Type B pancreatic cell (in vitro differentiated cells): Measurements from ENCODE around the gene ZSWIM6. TPM values are rescaled to one million over a fixed set of nuclear protein-coding genes. Genes with fewer than 3 reads are reported as not detected.

Source experiments
- DNase-seq: peaks from one replicate; pipeline ENCODE4 v3.0.0; 2021; ENCODE audit warnings: mixed read lengths; ENCODE audit not compliant: unreplicated experiment; ENCODE audit errors: extremely low spot score
- H3K27ac Mint-ChIP-seq: 2 replicates; pipeline ENCODE4 v1.8.0; 2021; ENCODE audit warnings: mild to moderate bottlenecking, mixed read lengths
- H3K27me3 Mint-ChIP-seq: 2 replicates; pipeline ENCODE4 v1.8.0; 2021; ENCODE audit warnings: mixed read lengths
- H3K36me3 Mint-ChIP-seq: 2 replicates; pipeline ENCODE4 v1.8.0; 2021; ENCODE audit warnings: mixed read lengths
- H3K4me1 Mint-ChIP-seq: one replicate; pipeline ENCODE4 v1.8.0; 2021; ENCODE audit warnings: mixed read lengths; ENCODE audit not compliant: unreplicated experiment
- H3K4me3 Mint-ChIP-seq: 2 replicates; pipeline ENCODE4 v1.8.0; 2021; ENCODE audit warnings: mild to moderate bottlenecking, mixed read lengths
- H3K9me3 Mint-ChIP-seq: 2 replicates; pipeline ENCODE4 v1.8.0; 2021; ENCODE audit warnings: mixed read lengths
- total RNA-seq: library from RNA; stranded (reverse); gene quantifications from 2 replicates; pipeline ENCODE4 v1.2.1, GENCODE V29; 2021; ENCODE audit warnings: low replicate concordance
- TF ChIP-seq, protein P1 (sequence below): fragments of 200-600 bp; sonication (generic); conservative IDR thresholded peaks from 2 replicates; pipeline ENCODE4 v1.5.0; 2021; ENCODE audit warnings: antibody characterized with exemption, mild to moderate bottlenecking

ZSWIM6 gene
- total RNA-seq, 1 donor from 2014 or later = 24.6 TPM

DNA sequence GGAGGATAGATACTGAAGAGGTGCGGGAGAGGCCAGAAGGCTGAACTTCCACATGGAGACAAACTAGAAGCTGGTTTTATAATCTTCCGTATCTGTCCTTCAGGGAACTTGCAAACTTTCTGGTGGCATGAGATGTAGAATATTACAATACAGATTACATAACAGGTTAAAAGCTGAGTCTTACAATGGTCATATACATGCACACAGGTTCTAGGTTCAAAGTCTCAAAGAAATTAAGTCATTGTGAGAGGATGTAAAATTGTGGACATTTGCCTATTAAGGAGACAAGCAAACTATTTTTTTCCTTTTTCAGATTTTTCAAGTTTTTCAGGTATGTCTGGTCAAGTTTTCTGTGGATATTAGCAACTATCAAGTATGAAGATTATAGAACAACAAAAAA lies 10.4 kb upstream of the ZSWIM6 start:
- TF ChIP-seq, protein P1, sequence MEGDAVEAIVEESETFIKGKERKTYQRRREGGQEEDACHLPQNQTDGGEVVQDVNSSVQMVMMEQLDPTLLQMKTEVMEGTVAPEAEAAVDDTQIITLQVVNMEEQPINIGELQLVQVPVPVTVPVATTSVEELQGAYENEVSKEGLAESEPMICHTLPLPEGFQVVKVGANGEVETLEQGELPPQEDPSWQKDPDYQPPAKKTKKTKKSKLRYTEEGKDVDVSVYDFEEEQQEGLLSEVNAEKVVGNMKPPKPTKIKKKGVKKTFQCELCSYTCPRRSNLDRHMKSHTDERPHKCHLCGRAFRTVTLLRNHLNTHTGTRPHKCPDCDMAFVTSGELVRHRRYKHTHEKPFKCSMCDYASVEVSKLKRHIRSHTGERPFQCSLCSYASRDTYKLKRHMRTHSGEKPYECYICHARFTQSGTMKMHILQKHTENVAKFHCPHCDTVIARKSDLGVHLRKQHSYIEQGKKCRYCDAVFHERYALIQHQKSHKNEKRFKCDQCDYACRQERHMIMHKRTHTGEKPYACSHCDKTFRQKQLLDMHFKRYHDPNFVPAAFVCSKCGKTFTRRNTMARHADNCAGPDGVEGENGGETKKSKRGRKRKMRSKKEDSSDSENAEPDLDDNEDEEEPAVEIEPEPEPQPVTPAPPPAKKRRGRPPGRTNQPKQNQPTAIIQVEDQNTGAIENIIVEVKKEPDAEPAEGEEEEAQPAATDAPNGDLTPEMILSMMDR = no peak
- no peaks in the 10 kb centered on the region for H3K9me3 Mint-ChIP-seq
- DNase-seq = no peak
- no peaks in the 10 kb centered on the region for H3K36me3 Mint-ChIP-seq
- H3K27me3 Mint-ChIP-seq = peaks cover 3% of the 10 kb centered on the region
- H3K4me3 Mint-ChIP-seq = no peak overlapping the region
- H3K27ac Mint-ChIP-seq = no peak overlapping the region
- H3K4me1 Mint-ChIP-seq = peaks cover 21% of the 10 kb centered on the region

DNA sequence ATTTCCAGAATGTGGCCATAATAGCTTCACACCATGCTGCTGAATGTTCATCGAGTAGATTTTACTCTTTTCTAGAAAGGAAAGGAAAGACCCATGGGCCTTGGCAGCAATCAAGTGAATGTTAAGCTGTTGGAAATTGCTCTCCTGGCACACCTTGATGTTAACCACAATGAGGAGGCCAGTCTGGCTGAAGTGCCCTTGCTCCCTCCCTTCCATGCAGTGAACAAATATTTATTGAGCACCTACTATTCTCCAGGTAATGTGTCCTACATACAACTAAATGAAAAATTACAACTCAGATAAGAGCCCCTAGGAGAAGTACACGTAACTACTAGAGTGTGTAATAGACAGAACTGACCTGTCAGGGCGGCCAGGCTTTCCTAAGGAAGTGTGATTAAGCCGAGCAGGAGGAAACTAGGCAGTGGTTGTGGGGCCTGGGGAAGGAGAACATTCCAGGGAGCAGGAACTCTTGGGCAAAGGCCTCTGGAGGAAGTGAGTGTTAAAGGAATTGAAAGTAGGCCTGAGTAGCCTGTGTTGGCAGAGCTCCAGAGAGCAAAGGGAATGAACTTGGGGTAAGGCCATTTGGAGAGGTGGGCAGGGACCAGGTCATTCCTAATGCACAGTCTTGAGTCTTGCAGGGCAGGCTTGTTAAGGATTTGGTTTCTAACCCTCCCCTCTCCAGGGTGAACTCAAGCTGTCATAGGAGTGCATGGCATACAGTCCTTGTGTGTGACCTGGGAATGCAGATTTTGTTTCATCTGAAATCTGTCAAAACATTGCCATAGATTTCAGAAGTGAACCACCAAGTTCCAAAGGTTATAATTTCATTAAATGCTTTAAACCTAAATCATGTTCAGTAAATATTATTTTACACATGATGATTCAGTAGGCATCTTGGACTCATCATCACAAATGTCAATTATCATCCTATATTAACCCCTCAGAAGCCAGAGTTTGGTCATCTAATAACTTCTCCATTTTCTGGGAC lies 9.0 kb upstream of the ZSWIM6 start:
- Mint-ChIP-seq H3K4me1 (peaks cover 21% of the 10 kb centered on the region), H3K36me3 (no peaks in the 10 kb centered on the region), H3K9me3 (no peaks in the 10 kb centered on the region), H3K4me3 (no peak overlapping the region), H3K27me3 (peaks cover 6% of the 10 kb centered on the region), H3K27ac (no peak overlapping the region)
- TF ChIP-seq, protein P1 = no peak
- no peak for DNase-seq

DNA sequence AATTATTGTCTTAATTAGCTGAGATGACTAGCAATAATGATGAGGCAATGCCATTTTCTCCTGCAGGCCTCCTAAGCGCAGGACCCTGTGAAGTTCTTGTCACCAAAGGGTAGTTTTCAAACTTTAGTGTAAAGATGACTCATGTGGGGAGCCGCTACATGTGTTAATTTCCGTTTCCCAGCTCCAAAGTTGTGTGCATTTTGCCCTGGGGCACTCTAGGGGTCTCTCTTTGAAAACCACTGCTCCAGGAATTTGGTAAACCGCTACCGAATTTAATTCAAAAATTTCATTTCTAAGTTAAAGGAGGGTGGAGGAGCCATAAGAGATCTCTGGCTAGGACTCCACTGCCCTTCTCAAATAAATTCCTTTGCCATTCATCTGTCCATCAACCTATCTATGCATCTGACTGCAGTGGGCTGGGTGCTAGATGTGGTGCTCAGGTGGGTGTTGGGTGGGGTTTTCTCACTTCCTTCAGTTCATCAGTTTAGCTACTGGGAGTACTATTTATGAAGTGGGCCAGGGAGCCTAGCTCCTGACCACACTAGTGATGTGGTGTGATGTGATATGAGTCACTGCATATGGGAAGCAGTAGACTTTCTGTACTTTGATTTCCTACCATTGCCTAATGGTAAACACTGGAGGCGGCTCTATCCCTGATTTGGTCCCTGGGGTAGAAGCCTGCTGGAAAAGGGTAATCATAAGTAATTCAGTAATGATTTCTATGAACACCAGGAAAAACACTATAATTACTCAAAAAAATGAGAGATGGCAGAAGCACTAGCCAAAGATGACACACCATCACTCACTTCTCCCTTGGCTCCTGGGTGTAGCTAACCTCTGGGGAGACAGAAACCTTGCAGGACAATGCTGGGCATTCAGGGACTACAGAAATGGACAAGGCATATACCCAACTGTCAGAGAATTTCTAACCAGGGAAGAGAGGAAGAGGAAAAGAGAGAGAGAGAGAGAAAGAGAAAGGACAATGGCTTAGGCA lies 4.0 kb upstream of the ZSWIM6 start:
- Mint-ChIP-seq H3K4me1 (peaks cover 22% of the 10 kb centered on the region), H3K4me3 (peak overlapping the region; percentile 94), H3K27ac (peak overlapping the region; percentile 85), H3K9me3 (no peaks in the 10 kb centered on the region), H3K27me3 (peaks cover 8% of the 10 kb centered on the region), H3K36me3 (no peaks in the 10 kb centered on the region)
- TF ChIP-seq, protein P1 = peak; percentile 13
- no peak for DNase-seq

DNA sequence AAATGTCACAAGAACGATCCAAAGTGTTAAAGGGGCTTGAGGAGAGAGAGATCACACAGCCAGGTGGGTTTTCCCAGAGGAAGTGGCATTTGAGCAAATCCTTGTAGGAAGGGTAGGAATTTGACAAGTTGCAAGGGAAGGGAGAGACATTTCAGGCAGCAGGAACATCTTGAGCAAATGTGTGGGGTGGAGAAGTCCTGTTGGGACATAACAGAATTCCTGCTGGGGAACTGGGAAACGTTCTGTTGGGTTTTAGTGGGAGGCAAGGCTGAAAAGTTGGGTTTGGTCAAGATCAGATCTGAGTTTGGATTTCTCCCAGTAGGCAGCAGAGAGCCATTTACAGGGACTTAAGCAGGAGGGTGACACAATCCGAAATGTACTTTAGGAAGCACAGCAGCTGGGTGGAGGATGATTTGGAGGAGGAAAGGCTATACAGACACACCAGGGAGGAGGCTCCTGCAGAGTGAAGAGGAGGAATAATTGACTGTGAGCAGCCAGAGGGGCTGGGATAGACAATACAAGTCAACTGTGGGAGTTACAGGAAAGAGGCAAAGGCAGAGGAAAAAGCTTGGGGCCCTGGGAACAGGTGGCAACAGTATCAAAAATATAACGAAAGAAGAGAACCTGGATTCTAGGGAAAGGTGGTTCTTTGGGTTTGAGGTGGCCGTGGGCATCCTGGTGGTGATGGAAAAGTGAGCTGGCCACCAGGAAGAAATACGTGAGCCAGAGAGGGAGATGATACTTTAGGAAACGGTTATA lies 3.1 kb upstream of the ZSWIM6 start:
- H3K27ac Mint-ChIP-seq = peak overlapping the region; percentile 85
- DNase-seq = no peak
- no peaks in the 10 kb centered on the region for H3K9me3 Mint-ChIP-seq
- H3K4me3 Mint-ChIP-seq = peak overlapping the region; percentile 94
- TF ChIP-seq, protein P1 = no peak
- no peaks in the 10 kb centered on the region for H3K36me3 Mint-ChIP-seq
- H3K27me3 Mint-ChIP-seq = peaks cover 10% of the 10 kb centered on the region
- H3K4me1 Mint-ChIP-seq = peaks cover 21% of the 10 kb centered on the region

DNA sequence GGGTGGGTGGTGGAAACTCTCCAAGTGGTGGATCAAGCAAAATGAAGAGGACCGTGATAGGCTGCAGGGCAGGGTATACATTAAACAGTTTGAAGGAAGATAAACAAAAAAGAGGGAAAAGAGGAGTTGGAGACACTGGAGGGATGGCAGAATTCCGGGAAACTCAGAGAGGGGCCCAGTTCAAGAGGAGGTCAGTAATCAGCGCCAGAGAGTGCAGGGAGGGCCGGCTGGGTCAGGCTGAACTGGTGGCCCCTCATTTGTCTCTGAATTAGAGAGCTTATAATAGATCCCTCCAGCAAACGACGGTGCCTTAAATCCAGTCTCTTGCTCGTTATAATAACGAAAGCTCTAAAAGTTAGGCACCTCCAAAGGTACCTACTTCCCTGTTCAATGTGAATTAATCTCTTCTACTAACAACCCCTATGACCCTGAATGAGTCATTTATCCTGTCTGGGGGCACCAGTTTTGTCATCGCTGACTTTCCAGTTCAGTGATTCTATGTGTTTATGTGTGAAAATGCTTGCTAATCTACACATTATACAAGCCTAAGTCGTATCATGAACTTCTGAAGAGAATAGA lies 2.4 kb upstream of the ZSWIM6 start:
- H3K36me3 Mint-ChIP-seq = no peaks in the 10 kb centered on the region
- H3K4me3 Mint-ChIP-seq = peak overlapping the region; percentile 94
- TF ChIP-seq, protein P1 = no peak
- peak overlapping the region; percentile 85 for H3K27ac Mint-ChIP-seq
- peaks cover 13% of the 10 kb centered on the region for H3K27me3 Mint-ChIP-seq
- DNase-seq = no peak
- peaks cover 24% of the 10 kb centered on the region for H3K4me1 Mint-ChIP-seq
- no peaks in the 10 kb centered on the region for H3K9me3 Mint-ChIP-seq
